ENCODE data around the gene RGMA.

- TF ChIP-seq CTCF (conservative IDR thresholded peaks at IDR 0.05) (no peak), ZFX (IDR thresholded peaks at IDR 0.05) (no peak)
Observed at GRCh38 chr15:93126148-93126547, 37.1 kb upstream of the RGMA start.

Data from C4-2B (cell line).